ENCODE data around the gene PIGA. TPM values are rescaled to one million over a fixed set of nuclear protein-coding genes. Genes with fewer than 3 reads are reported as not detected.

PIGA gene, protein sequence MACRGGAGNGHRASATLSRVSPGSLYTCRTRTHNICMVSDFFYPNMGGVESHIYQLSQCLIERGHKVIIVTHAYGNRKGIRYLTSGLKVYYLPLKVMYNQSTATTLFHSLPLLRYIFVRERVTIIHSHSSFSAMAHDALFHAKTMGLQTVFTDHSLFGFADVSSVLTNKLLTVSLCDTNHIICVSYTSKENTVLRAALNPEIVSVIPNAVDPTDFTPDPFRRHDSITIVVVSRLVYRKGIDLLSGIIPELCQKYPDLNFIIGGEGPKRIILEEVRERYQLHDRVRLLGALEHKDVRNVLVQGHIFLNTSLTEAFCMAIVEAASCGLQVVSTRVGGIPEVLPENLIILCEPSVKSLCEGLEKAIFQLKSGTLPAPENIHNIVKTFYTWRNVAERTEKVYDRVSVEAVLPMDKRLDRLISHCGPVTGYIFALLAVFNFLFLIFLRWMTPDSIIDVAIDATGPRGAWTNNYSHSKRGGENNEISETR
- polyA plus RNA-seq (2013, experiment 1 of 2), result 7.6 TPM
- polyA plus RNA-seq (2013, experiment 2 of 2), result 8.9 TPM

DNA sequence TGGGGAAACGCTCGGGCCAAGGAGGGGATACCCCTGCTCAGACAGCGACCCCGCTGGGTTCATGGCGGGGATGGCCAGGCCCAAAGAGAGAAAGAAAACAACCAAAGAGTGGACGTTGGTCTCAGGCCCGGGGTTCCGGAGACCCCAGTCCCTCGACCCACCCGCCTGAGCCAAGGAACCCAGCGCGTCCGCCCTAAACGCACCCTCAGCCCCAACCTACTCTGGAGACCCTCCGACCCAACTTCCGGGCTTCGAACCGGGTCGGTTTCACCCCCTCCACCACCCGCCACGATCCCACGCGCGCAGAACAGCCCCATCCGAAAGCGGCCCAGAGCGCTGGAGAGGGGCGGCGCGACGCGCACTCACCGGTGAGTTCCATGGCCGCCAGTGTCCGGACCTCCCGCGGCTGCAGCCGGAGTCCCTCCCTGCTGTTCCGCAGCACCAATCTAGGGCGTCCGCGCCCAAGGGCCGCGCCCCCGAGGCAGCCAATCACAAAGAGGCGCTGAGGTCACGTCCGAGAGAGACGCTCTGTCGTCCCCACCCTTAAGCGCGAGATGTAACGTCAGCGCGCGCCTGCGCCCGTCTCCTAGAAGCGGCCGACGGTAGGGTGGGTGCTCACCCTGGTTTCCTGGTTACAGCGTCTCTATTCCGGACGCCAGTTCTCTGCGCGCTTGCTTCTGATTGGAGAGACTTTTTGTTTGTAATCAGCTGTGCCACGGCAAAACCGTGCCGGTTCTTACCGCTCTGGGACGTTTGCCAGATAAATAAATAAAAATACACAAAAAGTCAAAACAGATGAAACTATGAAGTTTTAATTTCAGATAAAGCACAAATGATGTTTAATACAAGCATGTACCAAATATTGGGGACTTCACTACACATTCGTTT, at the start of gene PIGA:
PIGA (minus strand) TSS at position 389 of the 888 bp plus-strand sequence. CDS start 3,593 bp downstream, outside the sequence.
- WGBS, 2 experiments (ENCODE audit: insufficient coverage in 2 of 2), result 0 to 1% methylated on average over 21 to 28 of the region's 72 CpGs
- peak within 1 kb of the TSS; percentile 58 for H3K4me3 ChIP-seq (ENCODE audit: extremely low read depth, insufficient read depth, low read length, poor library complexity, severe bottlenecking)
- no peaks in the 10 kb centered on the region for H3K4me1 ChIP-seq (ENCODE audit: control insufficient read depth, insufficient read depth, low read length, poor library complexity, severe bottlenecking)
- peak within 1 kb of the TSS; percentile 72 for H3K27ac ChIP-seq (ENCODE audit: low read depth, low read length, severe bottlenecking)
- H3K9me3 ChIP-seq (ENCODE audit: control insufficient read depth, low read length), result no peaks in the 10 kb centered on the region
- H3K36me3 ChIP-seq (ENCODE audit: control insufficient read depth, insufficient read depth, low read length), result peaks cover 15% of the 10 kb centered on the region

DNA sequence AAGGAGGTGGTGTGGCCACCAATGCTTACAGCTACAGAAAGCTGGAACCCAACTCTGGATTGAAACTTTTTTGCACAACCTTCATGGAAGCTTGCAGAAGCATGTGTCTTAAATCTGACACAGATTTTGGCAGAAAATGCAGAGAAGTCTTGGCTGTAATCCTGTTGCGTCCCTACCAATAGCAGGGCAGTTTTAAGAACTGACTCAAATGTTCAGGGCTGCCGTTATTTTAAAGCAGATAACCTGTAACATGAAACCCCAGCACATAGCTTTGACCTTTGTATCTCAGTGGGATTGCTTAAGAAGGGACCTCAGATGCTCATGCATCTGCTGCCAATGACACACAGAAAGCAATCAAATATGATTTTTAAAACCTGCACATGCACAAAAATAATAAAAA, 49.0 kb upstream of the PIGA start, which contains the start of gene VEGFD:
VEGFD (minus strand) TSS at position 110 of the 400 bp plus-strand sequence. CDS start 467 bp downstream, outside the sequence.
- H3K27ac ChIP-seq (ENCODE audit: low read depth, low read length, severe bottlenecking), result no peak within 1 kb of the TSS
- 67 to 100% methylated on average over 1 of the region's 2 CpGs for WGBS, 2 experiments (ENCODE audit: insufficient coverage in 2 of 2)
- H3K9me3 ChIP-seq (ENCODE audit: control insufficient read depth, low read length), result no peaks in the 10 kb centered on the region
- H3K4me3 ChIP-seq (ENCODE audit: extremely low read depth, insufficient read depth, low read length, poor library complexity, severe bottlenecking), result no peak within 1 kb of the TSS
- no peaks in the 10 kb centered on the region for H3K36me3 ChIP-seq (ENCODE audit: control insufficient read depth, insufficient read depth, low read length)
- H3K4me1 ChIP-seq (ENCODE audit: control insufficient read depth, insufficient read depth, low read length, poor library complexity, severe bottlenecking), result no peaks in the 10 kb centered on the region

DNA sequence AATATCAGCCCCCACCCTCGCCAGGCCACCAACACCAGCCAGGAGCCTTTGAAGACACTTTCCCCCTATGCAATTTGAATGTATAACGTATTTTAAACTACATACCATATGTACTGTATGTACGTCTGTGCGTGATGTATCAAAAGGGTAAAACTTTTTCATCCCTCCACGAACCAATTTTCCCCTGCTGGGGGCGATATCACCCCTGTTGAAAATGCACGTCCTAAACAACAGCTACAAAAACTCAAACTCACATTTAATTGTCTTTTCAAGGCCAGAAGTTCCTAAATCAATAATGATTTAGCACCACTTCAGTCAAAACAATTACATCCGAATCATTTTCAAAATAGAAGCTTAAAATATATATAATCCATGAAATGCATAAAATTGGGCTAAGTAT, 47.5 kb upstream of the PIGA start:
- Histone ChIP-seq H3K4me1 (ENCODE audit: control insufficient read depth, insufficient read depth, low read length, poor library complexity, severe bottlenecking) (no peaks in the 10 kb centered on the region), H3K36me3 (ENCODE audit: control insufficient read depth, insufficient read depth, low read length) (no peaks in the 10 kb centered on the region), H3K27ac (ENCODE audit: low read depth, low read length, severe bottlenecking) (no peak overlapping the region), H3K4me3 (ENCODE audit: extremely low read depth, insufficient read depth, low read length, poor library complexity, severe bottlenecking) (no peak overlapping the region), H3K9me3 (ENCODE audit: control insufficient read depth, low read length) (no peaks in the 10 kb centered on the region)
- WGBS, 2 experiments (ENCODE audit: insufficient coverage in 2 of 2), result 83% methylated on average over 3 of the region's 8 CpGs; no CpG with 5 or more reads in 1 of the 2 experiments

DNA sequence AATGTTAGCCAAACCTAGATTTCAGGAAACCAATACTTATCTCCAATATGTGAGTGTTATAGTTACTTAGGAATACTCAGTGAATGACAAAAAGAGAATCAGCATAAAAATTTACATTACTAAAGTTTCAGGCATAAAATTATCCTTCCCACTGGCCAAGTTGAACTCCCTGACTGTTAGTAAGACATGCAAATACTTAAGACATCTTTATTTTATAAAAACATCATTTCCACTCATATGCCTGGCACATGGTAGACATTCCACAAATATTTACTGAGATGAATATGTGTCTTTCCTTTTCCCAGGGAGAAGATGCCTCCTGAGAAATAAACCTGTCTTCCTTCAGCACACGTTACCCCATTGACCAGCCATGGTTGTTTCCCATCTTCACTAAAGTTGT, 41.6 kb upstream of the PIGA start:
- Histone ChIP-seq H3K36me3 (ENCODE audit: control insufficient read depth, insufficient read depth, low read length) (no peaks in the 10 kb centered on the region), H3K27ac (ENCODE audit: low read depth, low read length, severe bottlenecking) (no peak overlapping the region), H3K4me1 (ENCODE audit: control insufficient read depth, insufficient read depth, low read length, poor library complexity, severe bottlenecking) (no peaks in the 10 kb centered on the region), H3K9me3 (ENCODE audit: control insufficient read depth, low read length) (no peaks in the 10 kb centered on the region), H3K4me3 (ENCODE audit: extremely low read depth, insufficient read depth, low read length, poor library complexity, severe bottlenecking) (no peak overlapping the region)
- WGBS, 2 experiments (ENCODE audit: insufficient coverage in 2 of 2), result no CpG with 5 or more reads among the region's 1 CpG

DNA sequence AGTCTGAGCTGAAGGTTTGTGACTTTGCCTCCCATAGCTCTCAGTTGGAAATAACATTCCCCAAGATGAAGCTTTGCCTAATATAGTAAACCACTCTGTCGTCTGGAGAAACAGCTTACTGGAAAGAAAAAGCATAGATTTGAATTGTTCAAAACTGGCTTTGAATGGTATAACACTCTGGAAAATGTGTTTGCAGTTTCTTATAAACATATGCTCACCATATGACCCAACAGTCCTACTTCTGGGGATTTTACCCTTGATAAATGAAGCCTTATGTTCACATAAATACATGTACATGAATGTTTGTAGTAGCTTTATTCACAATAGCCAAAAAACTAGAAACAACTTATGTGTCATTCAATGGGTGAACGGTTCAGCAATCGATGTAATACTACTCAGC, 38.7 kb upstream of the PIGA start:
- Histone ChIP-seq H3K9me3 (ENCODE audit: control insufficient read depth, low read length) (no peaks in the 10 kb centered on the region), H3K4me3 (ENCODE audit: extremely low read depth, insufficient read depth, low read length, poor library complexity, severe bottlenecking) (no peak overlapping the region), H3K4me1 (ENCODE audit: control insufficient read depth, insufficient read depth, low read length, poor library complexity, severe bottlenecking) (no peaks in the 10 kb centered on the region), H3K36me3 (ENCODE audit: control insufficient read depth, insufficient read depth, low read length) (no peaks in the 10 kb centered on the region), H3K27ac (ENCODE audit: low read depth, low read length, severe bottlenecking) (no peak overlapping the region)
- no CpG with 5 or more reads among the region's 3 CpGs for WGBS, 2 experiments (ENCODE audit: insufficient coverage in 2 of 2)

DNA sequence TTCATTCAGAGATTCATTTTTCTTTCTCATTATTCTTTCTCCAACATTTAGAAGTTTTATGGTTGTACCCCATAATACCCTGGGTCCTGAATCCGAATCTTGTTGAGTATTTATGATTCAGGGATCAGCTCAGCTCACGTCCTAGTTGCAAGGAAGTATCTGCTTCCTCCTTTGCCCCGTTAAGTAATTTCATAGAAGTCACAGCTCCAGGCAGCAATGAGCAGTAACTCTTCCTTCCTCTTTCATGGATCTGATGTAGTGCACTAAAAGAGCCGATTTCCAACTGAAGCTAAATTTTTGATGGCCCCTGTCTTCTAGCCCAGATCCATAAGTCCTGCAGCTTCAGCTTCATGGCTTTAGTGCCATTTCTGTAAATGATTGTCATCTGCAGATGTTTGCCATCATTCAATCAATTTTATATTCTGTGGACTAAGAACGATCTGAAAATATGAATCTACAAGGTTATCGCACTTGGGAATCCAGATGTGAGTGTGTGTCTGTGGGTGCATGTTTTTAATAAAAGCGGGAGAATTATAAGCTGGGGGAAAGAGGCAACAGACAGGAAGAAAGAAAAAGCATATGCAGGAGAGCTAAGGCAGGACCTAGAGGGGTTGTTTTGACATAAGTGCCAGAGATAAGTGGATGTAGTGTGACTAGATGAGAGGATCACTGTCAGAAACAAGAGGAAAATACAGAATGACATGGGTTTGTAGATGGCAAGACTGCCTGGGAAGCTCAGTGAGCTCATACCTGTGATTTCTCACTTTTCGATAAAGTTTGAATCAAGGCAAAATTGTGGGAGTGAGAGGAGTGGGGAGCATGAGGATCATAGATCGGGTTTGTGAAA, 31.4 kb upstream of the PIGA start:
- Histone ChIP-seq H3K36me3 (ENCODE audit: control insufficient read depth, insufficient read depth, low read length) (no peaks in the 10 kb centered on the region), H3K4me3 (ENCODE audit: extremely low read depth, insufficient read depth, low read length, poor library complexity, severe bottlenecking) (no peak overlapping the region), H3K27ac (ENCODE audit: low read depth, low read length, severe bottlenecking) (no peak overlapping the region), H3K9me3 (ENCODE audit: control insufficient read depth, low read length) (no peaks in the 10 kb centered on the region), H3K4me1 (ENCODE audit: control insufficient read depth, insufficient read depth, low read length, poor library complexity, severe bottlenecking) (no peaks in the 10 kb centered on the region)
- 93 to 96% methylated on average over 3 to 4 of the region's 9 CpGs for WGBS, 2 experiments (ENCODE audit: insufficient coverage in 2 of 2)

DNA sequence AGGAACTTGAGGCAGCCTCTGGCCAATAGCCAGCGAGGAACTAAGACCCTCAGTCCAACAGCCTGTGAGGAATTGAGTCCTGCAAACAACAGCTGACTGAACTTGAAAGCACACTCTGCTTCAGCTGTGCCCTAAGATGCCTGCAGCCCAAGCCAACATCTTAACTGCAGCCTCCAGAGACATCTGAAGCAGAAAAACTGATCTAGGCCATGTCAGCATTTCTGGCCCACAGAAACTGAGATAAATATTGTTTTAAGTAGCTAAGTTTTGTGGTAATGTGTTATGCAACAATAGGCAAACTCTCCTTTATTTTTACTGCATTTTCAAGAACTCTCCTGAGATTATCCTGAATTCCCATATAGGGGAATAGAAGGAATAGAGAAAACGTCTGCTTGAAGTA, 24.4 kb upstream of the PIGA start:
- no peaks in the 10 kb centered on the region for H3K36me3 ChIP-seq (ENCODE audit: control insufficient read depth, insufficient read depth, low read length)
- no peak overlapping the region for H3K4me3 ChIP-seq (ENCODE audit: extremely low read depth, insufficient read depth, low read length, poor library complexity, severe bottlenecking)
- no peaks in the 10 kb centered on the region for H3K9me3 ChIP-seq (ENCODE audit: control insufficient read depth, low read length)
- H3K4me1 ChIP-seq (ENCODE audit: control insufficient read depth, insufficient read depth, low read length, poor library complexity, severe bottlenecking), result no peaks in the 10 kb centered on the region
- 80 to 100% methylated on average over 1 of the region's 2 CpGs for WGBS, 2 experiments (ENCODE audit: insufficient coverage in 2 of 2)
- H3K27ac ChIP-seq (ENCODE audit: low read depth, low read length, severe bottlenecking), result no peak overlapping the region

DNA sequence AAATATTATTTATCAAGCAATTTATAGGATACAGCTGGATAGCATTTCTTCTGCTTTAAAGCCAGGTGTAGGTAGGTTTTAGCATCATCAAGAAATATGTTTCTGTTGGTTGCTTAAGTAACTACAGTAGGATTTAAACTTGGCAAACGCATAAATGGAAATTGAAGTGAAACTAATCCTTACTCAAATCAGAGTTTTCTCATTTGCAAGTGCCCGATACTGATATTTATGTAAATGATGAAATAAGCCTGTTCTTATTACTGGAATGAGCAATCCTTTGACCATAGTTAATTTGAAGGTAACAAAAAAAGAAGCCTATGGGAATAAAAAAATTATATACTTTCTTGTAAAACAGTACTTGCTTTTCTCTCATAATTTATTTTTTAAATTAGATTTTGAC, 23.2 kb upstream of the PIGA start:
- H3K36me3 ChIP-seq (ENCODE audit: control insufficient read depth, insufficient read depth, low read length), result no peaks in the 10 kb centered on the region
- H3K4me1 ChIP-seq (ENCODE audit: control insufficient read depth, insufficient read depth, low read length, poor library complexity, severe bottlenecking), result no peaks in the 10 kb centered on the region
- no peak overlapping the region for H3K27ac ChIP-seq (ENCODE audit: low read depth, low read length, severe bottlenecking)
- WGBS, 2 experiments (ENCODE audit: insufficient coverage in 2 of 2), result no CpG with 5 or more reads among the region's 2 CpGs
- no peak overlapping the region for H3K4me3 ChIP-seq (ENCODE audit: extremely low read depth, insufficient read depth, low read length, poor library complexity, severe bottlenecking)
- no peaks in the 10 kb centered on the region for H3K9me3 ChIP-seq (ENCODE audit: control insufficient read depth, low read length)

DNA sequence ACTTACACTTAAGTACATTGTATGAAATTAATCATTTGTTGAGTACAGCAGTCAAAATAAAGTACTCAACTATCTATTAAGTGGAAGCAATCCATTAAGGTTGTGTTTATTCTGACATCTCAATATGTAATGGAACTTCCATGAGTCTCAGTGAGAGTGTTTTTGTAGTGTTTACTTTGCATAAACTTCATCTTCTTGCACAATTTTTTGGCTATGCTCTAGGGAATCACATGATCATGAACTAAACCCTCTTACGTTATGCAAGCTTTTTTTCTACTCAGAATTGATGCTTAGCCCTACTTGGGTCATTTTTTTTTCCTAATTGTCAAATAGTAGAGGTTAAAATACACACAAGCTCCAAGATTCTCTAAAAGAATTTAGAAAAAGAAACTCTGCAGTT, 21.1 kb upstream of the PIGA start:
- no CpG with 5 or more reads among the region's 1 CpG for whole genome bisulfite sequencing, 2 experiments (ENCODE audit: insufficient coverage in 2 of 2)
- Histone ChIP-seq H3K4me1 (ENCODE audit: control insufficient read depth, insufficient read depth, low read length, poor library complexity, severe bottlenecking) (no peaks in the 10 kb centered on the region), H3K4me3 (ENCODE audit: extremely low read depth, insufficient read depth, low read length, poor library complexity, severe bottlenecking) (no peak overlapping the region), H3K36me3 (ENCODE audit: control insufficient read depth, insufficient read depth, low read length) (no peaks in the 10 kb centered on the region), H3K27ac (ENCODE audit: low read depth, low read length, severe bottlenecking) (no peak overlapping the region), H3K9me3 (ENCODE audit: control insufficient read depth, low read length) (no peaks in the 10 kb centered on the region)

Measured in mesodermal cell (in vitro differentiated cells).